GM18498 (cell line): ENCODE results near the gene MMP25.
"Not testable (repeated sequence)": the region's sequence is repeated elsewhere in the genome, so short reads cannot be mapped to it uniquely, and the experiment has no call there.

ENCODE experiments used
- ATAC-seq: cut with Tn5 transposase; IDR thresholded peaks from one replicate; pipeline ENCODE4 v1.9.1; 2021; ENCODE audit warnings: mild to moderate bottlenecking, moderate library complexity; ENCODE audit not compliant: unreplicated experiment

The MMP25 gene

GRCh38 chr16:3029491-3030221 lies 16.7 kb upstream of the MMP25 start:
- no peak for ATAC-seq

GRCh38 chr16:3030222-3031212 lies 15.8 kb upstream of the MMP25 start:
- no peak for ATAC-seq

GRCh38 chr16:3032624-3033023 lies 13.7 kb upstream of the MMP25 start:
- ATAC-seq: no peak

GRCh38 chr16:3035289-3035971 lies 10.9 kb upstream of the MMP25 start:
- ATAC-seq: no peak

- ATAC-seq: no peak
Observed at GRCh38 chr16:3035972-3036725, 10.2 kb upstream of the MMP25 start.

DNA sequence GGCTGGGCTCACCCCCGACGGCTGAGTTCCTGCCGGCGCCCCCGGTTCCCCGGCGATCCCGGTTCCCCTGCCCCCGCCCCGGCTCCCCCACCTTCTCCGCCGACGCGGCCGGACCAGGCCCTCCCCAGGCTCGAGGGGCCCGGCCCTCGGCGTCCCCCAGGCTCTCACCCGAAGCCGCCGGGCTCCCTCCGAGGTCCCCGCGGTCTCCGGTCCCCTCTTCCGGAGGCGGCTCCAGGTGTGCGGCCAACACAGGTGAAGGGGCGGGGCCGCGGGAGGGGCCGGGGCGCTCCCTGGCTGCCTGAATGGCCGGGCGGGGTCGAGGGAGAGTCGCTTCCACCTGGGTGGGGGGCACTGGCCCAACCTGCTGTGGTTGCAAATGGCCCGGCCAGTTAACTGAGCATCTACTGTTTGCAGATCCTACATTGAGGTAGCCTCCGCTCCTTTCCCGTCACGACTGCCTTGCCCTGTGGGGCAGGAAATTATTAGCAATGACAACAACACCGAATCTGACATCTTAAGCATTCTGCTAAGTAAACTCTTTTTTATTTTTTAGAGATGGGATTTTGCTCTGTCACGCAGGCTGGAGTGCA lies 9.5 kb upstream of the MMP25 start, which contains the start of gene BICDL2:
BICDL2 (minus strand) TSS at position 219 of the 590 bp plus-strand sequence. CDS start 1,448 bp downstream, outside the sequence.
- ATAC-seq: no peak

DNA sequence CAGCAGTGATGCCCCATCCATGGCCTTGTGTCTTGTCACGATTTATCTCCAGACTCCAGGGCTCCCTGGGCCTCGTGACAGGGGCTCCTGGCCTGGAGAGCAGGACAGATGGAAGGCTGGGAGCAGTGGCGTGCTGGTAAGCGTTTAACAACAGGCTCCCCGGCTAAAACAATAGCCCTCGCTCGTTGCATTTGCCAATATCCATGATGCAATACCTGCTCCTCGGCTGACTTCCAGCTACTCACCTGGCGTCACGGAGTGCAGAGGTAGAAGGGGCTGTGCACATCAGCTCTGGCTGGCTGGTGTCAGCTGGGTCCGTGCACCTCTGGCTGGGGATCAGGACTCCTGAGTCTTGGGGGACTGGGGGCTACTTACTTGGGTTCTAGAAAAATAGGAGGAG lies 8.1 kb upstream of the MMP25 start:
- ATAC-seq: no peak

DNA sequence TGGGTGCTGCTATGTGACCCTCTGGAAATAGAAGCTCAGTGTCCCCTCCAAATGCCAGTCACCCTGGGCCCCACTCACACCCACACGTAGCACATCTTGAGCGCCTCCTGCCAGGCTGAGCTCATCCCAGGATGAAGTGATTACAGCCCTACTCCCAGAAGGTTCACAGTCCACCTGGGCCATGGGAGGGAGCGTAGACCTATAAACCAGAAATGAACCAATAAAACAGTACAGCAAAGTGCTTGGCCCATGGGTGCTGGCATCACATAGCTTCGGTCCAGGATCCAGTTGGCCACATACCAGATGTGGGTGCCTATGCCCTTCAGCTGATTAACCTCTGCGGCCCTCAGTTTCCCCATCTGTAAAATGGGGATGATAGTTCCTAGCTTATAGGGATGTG lies 7.5 kb upstream of the MMP25 start:
- ATAC-seq: no peak

GRCh38 chr16:3042376-3042775 lies 4.0 kb upstream of the MMP25 start:
- no peak for ATAC-seq

DNA sequence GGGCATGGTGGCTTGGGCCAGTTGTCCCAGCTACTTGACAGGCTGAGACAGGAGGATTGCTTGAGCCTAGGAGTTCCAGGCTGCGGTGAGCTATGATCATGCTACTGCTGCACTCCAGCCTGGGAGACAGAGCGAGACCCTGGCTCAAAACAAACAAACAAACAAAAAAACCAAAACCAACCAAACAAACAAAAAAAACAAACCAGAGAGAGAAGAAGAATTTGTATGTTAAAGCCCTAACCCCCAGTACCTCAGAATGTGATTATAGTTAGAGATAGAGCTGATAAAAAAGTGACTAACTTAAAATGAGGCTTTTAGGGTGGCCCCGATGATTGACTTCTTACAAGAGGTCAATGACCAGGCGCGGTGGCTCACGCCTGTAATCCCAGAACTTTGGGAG lies 1.7 kb upstream of the MMP25 start:
- no peak for ATAC-seq

- no peak for ATAC-seq
Observed at GRCh38 chr16:3046641-3047386, 453 bp downstream of the MMP25 start.

- ATAC-seq: no peak
Observed at GRCh38 chr16:3047387-3047720, 993 bp downstream of the MMP25 start.

GRCh38 chr16:3049921-3050481 lies 3.6 kb downstream of the MMP25 start:
- ATAC-seq: no peak

GRCh38 chr16:3050487-3050886 lies 4.1 kb downstream of the MMP25 start:
- ATAC-seq: no peak

DNA sequence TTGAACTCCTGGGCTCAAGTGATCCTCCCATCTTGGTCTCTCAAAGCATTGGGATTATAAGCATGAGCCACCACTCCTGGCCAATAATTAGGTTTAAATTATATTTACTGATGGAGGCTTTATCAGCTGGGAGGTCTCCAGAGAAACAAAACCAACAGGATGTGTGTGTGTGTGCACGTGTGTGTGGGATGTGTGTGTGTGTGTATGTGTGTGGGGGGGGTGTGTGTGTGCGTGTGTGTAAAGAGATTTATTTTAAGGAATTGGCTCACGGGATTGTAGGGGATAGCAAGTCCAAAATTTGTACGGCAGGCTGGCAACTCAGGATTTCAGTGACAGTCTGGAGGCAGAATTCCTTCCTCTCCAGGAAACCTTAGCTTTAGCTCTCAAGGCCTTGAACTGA lies 4.6 kb downstream of the MMP25 start:
- ATAC-seq: no peak

GRCh38 chr16:3051494-3051893 lies 5.1 kb downstream of the MMP25 start:
- no peak for ATAC-seq

GRCh38 chr16:3052571-3053329 lies 6.4 kb downstream of the MMP25 start:
- ATAC-seq: not testable (repeated sequence)

DNA sequence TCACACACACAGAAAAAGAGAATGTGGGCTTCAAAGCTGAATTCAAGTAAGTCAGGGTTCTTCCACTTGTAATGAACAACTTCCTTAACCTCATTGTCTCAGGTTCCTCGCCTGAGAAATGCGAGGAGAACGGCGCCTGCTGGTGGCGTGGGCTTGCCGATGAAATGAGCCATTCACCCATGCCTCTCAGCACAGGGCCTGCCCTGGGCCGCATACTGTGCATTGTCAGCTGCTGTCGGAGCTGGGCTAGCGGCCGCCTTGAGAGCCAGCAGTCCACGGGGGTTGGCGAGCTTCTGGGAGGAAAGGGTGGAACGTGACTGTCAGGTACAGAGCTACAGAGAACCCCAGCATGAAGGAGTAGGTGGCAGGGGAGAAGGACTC lies 7.0 kb downstream of the MMP25 start:
- not testable (repeated sequence) for ATAC-seq
